Lung (tissue), 12 donors: ENCODE data around the gene AP4E1. TPM values are rescaled to one million over a fixed set of nuclear protein-coding genes. Genes with fewer than 3 reads are reported as not detected.

ENCODE experiments used
- ATAC-seq: fragments of 200-7000 bp; cut with Tn5 transposase; one replicate; pipeline ENCODE4 v1.9.1; 2020; ENCODE audit warnings: moderate number of reproducible peaks; ENCODE audit not compliant: insufficient read depth, low FRiP score
- DNase-seq, 3 donors: peaks; one replicate each; pipeline ENCODE4 v3.0.0-alpha.2; 2013 to 2017
- H3K27ac ChIP-seq, 2 donors: one replicate each; pipeline ENCODE4 v1.5.1; 2013; ENCODE audit warnings: mild to moderate bottlenecking in 2 of 2, moderate library complexity in 2 of 2, control low read depth in 1 of 2, inconsistent platforms in 1 of 2, low read depth in 1 of 2, low read length in 1 of 2
- H3K27me3 ChIP-seq, 3 donors: one replicate each; pipeline ENCODE4 v1.5.1; 2013; ENCODE audit warnings: low read length in 2 of 3; ENCODE audit not compliant: control insufficient read depth in 3 of 3, insufficient read depth in 3 of 3
- H3K36me3 ChIP-seq, 4 donors: one replicate each; pipeline ENCODE4 v1.5.1; 2013; ENCODE audit warnings: low read length in 4 of 4, mild to moderate bottlenecking in 1 of 4, moderate library complexity in 1 of 4; ENCODE audit not compliant: control insufficient read depth in 4 of 4, insufficient read depth in 4 of 4
- H3K4me1 ChIP-seq, 5 donors: one replicate each; pipeline ENCODE4 v1.5.1; 2013; ENCODE audit warnings: low read length in 5 of 5, mild to moderate bottlenecking in 2 of 5, moderate library complexity in 1 of 5; ENCODE audit not compliant: control insufficient read depth in 5 of 5, insufficient read depth in 5 of 5
- H3K4me3 ChIP-seq: one replicate; pipeline ENCODE4 v1.5.1; 2013; ENCODE audit warnings: mild to moderate bottlenecking, control low read depth, moderate library complexity
- H3K9ac ChIP-seq, 2 donors: one replicate each; pipeline ENCODE4 v1.5.1; 2013; ENCODE audit warnings: low read length in 2 of 2, control low read depth in 1 of 2; ENCODE audit not compliant: insufficient read depth in 1 of 2
- H3K9me3 ChIP-seq, 4 donors: one replicate each; pipeline ENCODE4 v1.5.1; 2013; ENCODE audit warnings: low read length in 3 of 4, mild to moderate bottlenecking in 1 of 4, moderate library complexity in 1 of 4; ENCODE audit not compliant: control insufficient read depth in 4 of 4, insufficient read depth in 3 of 4
- WGBS, 2 donors: extraction: QIAGEN DNeasy Blood & Tissue Kit; methylation state at CpG; one replicate each; pipeline ENCODE4 v1.1.7; 2013; 5-methylcytosine and 5-hydroxymethylcytosine counted together
- polyA plus RNA-seq, 2 donors: library from polyadenylated mRNA; stranded (reverse); fragments of 200-250 nt; gene quantifications; one replicate each; pipeline ENCODE4 v1.2.1, GENCODE V29; 2013
- total RNA-seq, 2 donors: library from RNA; depleted of rRNA in 1 of 2; stranded (reverse); fragments of >200 nt in 1 of 2; gene quantifications; one replicate each; pipeline ENCODE4 v1.2.1, GENCODE V29; 2014 to 2021
- TF ChIP-seq, protein P1 (sequence below): IDR thresholded peaks from 2 replicates; pipeline ENCODE4 v1.5.1; 2012; ENCODE audit warnings: mild to moderate bottlenecking; ENCODE audit errors: control extremely low read depth, extremely low read depth
- donor health status: control.
- donor health status: control.
- donor health status: Bipolar disorder and iron deficiency.
- donor health status: healthy.
- donor health status: DM: yes; HTN: yes; CAD: no.

The AP4E1 gene
- total and polyA plus RNA-seq, 4 donors: 2.2 to 12.7 (median 6.7) TPM

DNA sequence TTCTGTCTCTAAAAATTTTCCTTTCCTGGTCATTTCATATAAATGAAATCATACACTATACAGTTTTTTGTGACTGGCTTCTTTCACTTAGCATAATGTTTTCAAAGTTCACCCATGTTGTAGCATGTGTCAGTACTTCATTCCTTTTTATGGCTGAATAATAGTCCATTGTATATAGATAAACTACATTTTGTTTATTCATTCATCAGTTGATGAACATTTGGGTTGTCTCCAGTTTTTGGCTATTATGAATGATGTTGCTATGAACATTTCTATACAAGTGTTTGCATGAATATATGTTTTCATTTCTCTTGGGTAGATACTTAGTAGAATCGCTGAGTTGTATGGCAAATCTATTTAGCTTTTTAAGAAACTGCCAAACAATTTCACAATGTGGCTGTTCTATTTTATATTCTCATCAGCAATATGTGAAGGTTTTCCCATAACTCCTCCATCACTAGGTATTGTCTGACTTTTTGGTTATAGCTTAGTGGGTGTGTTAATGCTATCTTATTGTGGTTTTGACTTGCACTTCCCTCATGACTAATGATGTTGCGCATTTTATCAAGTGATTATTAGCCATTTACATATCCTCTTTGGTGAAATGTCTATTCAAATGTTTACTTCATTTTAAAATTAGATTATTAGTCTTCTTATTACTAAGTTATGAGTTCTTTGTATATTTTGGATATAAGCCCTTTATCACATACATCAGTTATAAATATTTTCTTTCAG is 21.7 kb upstream of the AP4E1 start:
- WGBS, 2 donors: 83 to 94% methylated on average over 2 of the region's 2 CpGs

DNA sequence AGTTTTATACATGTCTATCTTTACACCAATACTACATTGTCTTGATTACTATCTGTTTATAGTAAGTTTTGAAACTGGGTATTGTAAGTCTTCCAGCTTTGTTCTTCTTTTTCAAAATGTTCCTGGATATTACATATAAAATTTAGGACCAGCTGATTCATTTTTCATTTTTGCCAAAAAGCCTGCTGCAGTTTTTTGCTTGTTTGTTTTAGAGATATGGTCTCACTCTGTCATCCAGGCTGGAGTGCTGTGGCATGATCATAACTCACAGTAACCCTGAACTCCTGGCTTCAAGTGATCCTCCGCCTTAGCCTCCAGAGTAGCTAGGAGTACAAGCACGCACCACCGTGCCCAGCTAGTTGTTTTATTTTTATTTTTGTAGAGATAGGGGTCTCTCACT is 20.4 kb upstream of the AP4E1 start:
- Histone ChIP-seq H3K27ac (no peak overlapping the region), H3K27me3 (no peaks in the 10 kb centered on the region), H3K9me3 (peaks cover 0 to 7% (median 0%) of the 10 kb centered on the region in 4 donors), H3K36me3 (no peaks in the 10 kb centered on the region), H3K4me1 (peaks cover 0 to 4% (median 0%) of the 10 kb centered on the region in 5 donors), H3K4me3 (no peak overlapping the region), H3K9ac (no peak overlapping the region)
- WGBS, 2 donors: 87 to 99% methylated on average over 3 of the region's 3 CpGs
- DNase-seq (no peak), ATAC-seq (no peak)
- TF ChIP-seq, protein P1, sequence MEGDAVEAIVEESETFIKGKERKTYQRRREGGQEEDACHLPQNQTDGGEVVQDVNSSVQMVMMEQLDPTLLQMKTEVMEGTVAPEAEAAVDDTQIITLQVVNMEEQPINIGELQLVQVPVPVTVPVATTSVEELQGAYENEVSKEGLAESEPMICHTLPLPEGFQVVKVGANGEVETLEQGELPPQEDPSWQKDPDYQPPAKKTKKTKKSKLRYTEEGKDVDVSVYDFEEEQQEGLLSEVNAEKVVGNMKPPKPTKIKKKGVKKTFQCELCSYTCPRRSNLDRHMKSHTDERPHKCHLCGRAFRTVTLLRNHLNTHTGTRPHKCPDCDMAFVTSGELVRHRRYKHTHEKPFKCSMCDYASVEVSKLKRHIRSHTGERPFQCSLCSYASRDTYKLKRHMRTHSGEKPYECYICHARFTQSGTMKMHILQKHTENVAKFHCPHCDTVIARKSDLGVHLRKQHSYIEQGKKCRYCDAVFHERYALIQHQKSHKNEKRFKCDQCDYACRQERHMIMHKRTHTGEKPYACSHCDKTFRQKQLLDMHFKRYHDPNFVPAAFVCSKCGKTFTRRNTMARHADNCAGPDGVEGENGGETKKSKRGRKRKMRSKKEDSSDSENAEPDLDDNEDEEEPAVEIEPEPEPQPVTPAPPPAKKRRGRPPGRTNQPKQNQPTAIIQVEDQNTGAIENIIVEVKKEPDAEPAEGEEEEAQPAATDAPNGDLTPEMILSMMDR: no peak

More for the DNA sequence above, 21.7 kb upstream of the AP4E1 start:
- H3K4me1 ChIP-seq: peaks cover 0 to 4% (median 0%) of the 10 kb centered on the region in 5 donors
- no peak overlapping the region for H3K9ac ChIP-seq
- H3K27me3 ChIP-seq: no peaks in the 10 kb centered on the region
- H3K27ac ChIP-seq: no peak overlapping the region
- peaks cover 0 to 7% (median 0%) of the 10 kb centered on the region in 4 donors for H3K9me3 ChIP-seq
- DNase-seq (no peak), ATAC-seq (no peak)
- H3K4me3 ChIP-seq: no peak overlapping the region
- TF ChIP-seq, protein P1: no peak
- H3K36me3 ChIP-seq: no peaks in the 10 kb centered on the region

DNA sequence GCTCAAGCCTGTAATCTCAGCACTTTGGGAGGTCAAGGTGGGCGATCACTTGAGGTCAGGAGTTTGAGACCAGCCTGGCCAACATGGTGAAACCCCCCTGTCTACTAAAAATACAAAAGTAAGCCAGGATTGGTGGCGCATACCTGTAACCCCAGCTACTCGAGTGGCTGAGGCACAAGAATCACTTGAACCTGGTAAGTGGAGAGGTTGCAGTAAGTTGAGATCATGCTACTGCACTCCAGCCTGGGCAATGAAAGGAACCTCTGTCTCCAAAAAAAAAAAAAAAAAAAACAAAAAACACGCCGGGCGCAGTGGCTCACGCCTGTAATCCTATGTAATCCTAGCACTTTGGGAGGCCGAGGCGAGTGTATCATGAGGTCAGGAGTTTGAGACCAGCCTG is 18.9 kb upstream of the AP4E1 start:
- 78 to 92% methylated on average over 9 of the region's 9 CpGs for WGBS, 2 donors
- H3K4me3 ChIP-seq: no peak overlapping the region
- peak; percentile 41 to 80 (median 63) for DNase-seq

More for the DNA sequence above, 18.9 kb upstream of the AP4E1 start:
- Histone ChIP-seq H3K27ac (no peak overlapping the region), H3K27me3 (no peaks in the 10 kb centered on the region), H3K4me1 (peaks cover 0 to 2% (median 0%) of the 10 kb centered on the region in 5 donors), H3K36me3 (no peaks in the 10 kb centered on the region), H3K9me3 (peaks cover 0 to 10% (median 1%) of the 10 kb centered on the region in 4 donors), H3K9ac (no peak overlapping the region)
- TF ChIP-seq, protein P1: no peak
- no peak for ATAC-seq
